GM19351 (cell line): ENCODE data around the gene ARHGAP33.

Experiments used
- ATAC-seq: cut with Tn5 transposase; IDR thresholded peaks from one replicate; pipeline ENCODE4 v1.9.1; 2021; ENCODE audit warnings: mild to moderate bottlenecking, moderate library complexity; ENCODE audit not compliant: unreplicated experiment

ARHGAP33 gene

GRCh38 chr19:35776102-35776788 lies 881 bp downstream of the ARHGAP33 start:
- ATAC-seq = no peak

DNA sequence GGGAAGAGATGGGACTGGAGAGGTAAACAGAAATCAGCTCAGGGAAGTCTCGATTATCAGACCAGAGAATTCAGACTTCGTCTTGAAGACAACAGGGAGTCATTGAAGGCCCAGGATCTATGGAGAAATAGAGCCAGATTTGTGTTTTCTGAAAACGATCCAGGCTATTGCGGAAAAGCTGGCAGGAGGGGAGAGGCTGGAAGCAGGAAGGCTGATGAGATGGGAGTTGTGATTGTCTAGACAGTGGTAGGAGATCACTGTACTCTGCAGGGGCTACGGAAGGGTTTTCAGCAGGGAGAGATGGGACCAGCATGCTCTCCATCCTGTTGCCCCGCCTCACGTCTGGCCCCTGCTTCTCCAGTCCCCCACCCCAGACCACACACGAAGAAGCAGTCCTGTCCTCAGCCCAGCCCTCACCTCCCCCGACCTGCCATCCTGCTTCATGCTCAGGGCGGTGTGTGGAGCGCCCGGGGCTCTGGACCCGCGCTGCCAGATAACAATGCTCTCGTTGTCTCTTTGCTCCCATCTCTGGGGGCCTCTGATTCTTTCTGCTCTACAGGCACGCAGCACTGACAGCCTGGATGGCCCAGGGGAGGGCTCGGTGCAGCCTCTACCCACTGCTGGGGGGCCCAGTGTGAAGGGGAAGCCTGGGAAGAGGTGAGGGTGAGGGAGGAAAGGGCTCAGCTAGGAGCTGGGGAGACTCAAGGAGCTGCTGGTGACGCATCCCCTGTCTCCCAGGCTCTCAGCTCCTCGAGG lies 1.9 kb downstream of the ARHGAP33 start:
- ATAC-seq = no peak

DNA sequence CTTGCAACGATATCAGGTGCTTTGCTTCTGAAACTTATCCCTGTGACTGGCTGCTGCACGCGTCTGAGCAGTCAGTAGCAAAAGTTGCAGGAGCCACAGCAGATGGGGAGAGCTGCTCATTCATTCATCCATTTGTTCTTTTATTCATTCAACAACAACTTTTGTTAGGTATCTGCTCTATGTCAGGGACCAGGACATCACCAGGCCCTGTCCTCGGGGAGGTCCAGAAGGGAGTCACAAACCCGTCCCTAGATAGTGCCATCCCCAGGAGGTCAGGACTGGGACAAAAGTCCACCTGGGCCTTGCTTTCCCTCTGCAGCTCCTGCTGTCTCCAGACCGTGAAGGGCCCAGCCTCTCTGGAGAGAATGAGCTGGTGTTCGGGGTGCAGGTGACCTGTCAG lies 2.6 kb downstream of the ARHGAP33 start:
- ATAC-seq = no peak

DNA sequence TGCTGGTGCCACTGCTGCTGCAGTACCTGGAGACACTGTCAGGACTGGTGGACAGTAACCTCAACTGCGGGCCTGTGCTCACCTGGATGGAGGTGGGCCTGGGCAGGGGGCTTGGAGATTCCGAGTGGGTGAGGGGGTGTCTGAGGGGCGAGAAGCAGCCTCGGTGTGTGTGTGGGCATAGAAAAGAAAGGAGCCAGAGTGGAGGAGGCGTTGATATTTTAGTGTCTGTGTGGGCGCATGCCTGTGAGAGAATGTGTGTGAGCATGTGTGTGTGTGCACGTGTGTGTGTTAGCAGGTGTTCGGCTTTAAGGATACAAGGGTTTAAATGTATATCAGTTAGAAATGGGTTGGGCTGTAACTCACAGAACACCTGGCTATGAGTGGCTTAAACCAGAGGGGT lies 3.7 kb downstream of the ARHGAP33 start:
- ATAC-seq = no peak

- ATAC-seq = no peak
Measured at GRCh38 chr19:35780058-35780457, 4.7 kb downstream of the ARHGAP33 start.

- ATAC-seq = no peak
Measured at GRCh38 chr19:35780717-35781116, 5.4 kb downstream of the ARHGAP33 start.

GRCh38 chr19:35781650-35782049 lies 6.3 kb downstream of the ARHGAP33 start:
- ATAC-seq = no peak

DNA sequence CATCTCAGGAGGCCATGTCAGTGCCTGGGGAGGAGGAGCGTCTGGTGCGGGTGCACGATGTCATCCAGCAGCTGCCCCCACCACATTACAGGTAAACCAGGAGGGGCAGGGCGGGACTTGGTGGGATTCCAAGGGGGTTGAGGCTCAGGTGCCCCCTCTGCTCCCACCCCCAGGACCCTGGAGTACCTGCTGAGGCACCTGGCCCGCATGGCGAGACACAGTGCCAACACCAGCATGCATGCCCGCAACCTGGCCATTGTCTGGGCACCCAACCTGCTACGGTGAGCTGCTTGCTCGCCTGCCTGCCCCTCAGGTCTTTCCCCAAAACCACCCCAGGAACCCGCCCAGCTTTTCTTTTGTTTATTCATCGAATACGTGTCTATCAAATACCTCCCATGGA lies 7.2 kb downstream of the ARHGAP33 start:
- no peak for ATAC-seq

DNA sequence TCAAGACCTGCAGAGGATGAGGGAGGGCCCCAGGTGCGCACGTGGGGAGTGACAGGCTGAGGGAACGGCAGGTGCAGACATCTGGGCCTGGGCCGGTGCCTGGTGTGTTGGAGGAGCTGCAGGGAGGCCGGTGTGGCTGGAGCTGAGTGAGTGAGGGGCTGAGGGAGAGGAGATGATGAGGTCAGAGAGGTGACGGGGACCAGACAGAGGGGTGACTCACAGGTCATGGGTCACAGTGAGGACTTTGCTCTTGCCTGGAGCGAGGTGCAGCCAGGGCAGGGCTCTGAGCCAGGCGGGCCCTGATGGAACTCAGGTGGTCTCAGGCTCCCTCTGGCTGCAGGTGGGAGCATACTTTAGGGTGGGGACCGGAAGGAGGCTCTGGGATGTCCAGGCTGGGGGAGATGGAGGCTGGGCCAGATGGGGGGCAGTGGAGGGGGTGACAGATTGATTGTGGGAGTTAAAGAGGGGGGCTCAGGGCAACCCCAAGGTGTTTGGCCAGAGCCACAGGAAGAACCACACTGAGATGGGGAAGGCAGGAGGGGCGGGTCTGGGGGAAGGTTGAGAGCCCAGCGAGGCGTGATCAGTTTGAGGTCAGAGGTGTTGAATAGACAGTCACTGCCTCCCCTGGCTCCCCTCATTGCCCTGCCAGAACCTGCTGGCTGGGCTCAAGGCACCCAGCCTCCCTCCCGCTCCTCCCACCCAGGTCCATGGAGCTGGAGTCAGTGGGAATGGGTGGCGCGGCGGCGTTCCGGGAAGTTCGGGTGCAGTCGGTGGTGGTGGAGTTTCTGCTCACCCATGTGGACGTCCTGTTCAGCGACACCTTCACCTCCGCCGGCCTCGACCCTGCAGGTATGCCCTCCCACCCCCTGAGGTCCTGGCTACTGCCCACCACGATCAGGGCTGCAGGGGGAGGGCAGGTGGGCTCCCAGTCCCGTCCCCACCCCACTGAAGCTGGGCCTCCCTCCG lies 8.4 kb downstream of the ARHGAP33 start:
- ATAC-seq = no peak

DNA sequence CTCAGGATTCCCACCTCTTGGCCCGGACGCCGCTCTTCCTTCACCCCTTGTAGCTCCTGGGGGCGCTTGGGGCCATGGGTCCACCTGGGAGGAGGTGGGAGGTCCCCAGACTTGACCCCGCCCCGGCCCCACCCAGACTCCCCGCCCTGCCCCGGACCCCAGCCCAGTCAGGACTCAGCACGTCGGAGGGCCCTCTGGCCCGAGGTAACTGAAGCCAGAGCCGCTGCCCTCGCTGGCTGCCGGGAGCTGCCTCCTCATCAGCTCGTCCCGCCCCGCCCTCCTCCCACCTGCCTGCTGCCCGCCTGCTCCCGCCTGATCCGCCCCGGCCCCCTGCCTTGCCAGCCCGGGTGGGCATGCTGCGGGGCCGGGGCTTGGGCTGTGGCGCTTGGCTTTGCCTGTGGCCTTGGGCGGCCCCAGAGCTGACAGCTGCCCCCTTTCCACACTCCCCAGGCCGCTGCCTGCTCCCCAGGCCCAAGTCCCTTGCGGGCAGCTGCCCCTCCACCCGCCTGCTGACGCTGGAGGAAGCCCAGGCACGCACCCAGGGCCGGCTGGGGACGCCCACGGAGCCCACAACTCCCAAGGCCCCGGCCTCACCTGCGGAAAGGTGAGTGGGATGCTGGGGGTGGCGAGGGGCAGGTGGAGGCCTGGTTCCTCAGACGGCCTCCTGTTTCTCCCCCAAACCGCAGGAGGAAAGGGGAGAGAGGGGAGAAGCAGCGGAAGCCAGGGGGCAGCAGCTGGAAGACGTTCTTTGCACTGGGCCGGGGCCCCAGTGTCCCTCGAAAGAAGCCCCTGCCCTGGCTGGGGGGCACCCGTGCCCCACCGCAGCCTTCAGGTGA lies 9.4 kb downstream of the ARHGAP33 start:
- ATAC-seq = no peak

GRCh38 chr19:35785339-35785627 lies 9.9 kb downstream of the ARHGAP33 start:
- ATAC-seq = no peak

DNA sequence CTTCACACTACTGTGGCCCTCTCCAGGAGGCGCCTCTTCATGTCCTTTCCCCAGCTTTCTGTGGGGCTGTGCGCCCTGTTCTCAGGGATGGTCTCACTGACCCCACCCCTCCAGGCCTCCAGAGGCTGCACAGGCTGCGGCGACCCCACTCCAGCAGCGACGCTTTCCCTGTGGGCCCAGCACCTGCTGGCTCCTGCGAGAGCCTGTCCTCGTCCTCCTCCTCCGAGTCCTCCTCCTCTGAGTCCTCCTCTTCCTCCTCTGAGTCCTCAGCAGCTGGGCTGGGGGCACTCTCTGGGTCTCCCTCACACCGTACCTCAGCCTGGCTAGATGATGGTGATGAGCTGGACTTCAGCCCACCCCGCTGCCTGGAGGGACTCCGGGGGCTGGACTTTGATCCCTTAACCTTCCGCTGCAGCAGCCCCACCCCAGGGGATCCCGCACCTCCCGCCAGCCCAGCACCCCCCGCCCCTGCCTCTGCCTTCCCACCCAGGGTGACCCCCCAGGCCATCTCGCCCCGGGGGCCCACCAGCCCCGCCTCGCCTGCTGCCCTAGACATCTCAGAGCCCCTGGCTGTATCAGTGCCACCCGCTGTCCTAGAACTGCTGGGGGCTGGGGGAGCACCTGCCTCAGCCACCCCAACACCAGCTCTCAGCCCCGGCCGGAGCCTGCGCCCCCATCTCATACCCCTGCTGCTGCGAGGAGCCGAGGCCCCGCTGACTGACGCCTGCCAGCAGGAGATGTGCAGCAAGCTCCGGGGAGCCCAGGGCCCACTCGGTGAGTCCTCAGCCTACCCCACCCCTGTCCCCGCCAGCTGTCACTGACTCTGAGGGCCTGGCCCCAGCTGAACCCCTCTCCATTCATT lies 11.2 kb downstream of the ARHGAP33 start:
- no peak for ATAC-seq

DNA sequence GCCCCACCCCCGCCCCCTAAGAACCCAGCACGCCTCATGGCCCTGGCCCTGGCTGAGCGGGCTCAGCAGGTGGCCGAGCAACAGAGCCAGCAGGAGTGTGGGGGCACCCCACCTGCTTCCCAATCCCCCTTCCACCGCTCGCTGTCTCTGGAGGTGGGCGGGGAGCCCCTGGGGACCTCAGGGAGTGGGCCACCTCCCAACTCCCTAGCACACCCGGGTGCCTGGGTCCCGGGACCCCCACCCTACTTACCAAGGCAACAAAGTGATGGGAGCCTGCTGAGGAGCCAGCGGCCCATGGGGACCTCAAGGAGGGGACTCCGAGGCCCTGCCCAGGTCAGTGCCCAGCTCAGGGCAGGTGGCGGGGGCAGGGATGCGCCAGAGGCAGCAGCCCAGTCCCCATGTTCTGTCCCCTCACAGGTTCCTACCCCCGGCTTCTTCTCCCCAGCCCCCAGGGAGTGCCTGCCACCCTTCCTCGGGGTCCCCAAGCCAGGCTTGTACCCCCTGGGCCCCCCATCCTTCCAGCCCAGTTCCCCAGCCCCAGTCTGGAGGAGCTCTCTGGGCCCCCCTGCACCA lies 11.9 kb downstream of the ARHGAP33 start:
- no peak for ATAC-seq

GRCh38 chr19:35788205-35788960 lies 13.0 kb downstream of the ARHGAP33 start:
- no peak for ATAC-seq

DNA sequence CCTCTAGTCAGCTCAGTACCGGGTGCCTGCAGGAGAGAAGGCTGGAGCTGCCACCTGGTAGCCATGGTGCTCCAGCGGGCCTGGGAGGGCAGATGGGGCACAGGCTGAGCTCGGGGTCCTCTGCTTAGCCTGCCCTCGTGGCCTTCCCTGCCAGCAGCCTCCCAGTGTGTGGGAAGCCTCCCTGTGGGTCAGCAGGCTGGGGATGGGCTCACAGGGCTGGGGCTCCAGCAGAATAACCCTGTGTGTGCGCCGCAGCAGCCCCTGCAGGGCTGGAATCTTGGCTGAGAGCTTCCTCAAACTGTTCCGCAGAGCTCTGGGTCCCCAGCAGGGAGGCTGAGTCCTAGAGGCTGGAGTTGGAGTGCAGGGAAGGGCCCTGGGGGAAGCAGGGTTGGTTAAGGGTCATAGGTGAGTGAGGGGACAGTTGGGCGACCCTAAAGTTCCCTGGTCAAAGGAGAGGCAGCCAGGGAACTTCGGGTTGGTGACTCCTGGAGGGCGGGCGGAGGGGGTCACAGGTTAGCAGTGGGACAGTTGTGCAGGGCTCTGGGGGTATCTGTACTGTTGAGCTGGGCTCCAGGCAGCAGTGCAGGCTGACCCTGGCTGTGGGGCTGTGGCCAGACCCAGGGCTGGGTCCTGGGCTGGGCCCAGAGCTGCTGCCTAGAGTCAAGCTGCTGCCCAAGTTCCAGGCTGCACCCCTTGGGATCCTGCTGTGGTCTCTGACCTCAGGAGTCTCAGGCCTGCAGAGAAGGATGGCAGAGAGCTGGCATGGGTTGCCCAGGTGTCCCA lies 14.0 kb downstream of the ARHGAP33 start:
- ATAC-seq = no peak

GRCh38 chr19:35789978-35790944 lies 14.9 kb downstream of the ARHGAP33 start:
- no peak for ATAC-seq
